Activated CD8-positive, alpha-beta memory T cell treated with anti-CD3 and anti-CD28 coated beads, Interleukin-2, amount 50 U/mL, for 48 hours (primary cell): ENCODE measurements around the gene RAPGEF5.

Source experiments
- DNase-seq: peaks from one replicate; pipeline ENCODE4 v3.0.0-alpha.2; 2020

Gene RAPGEF5

GRCh38 chr7:22300839-22301238 lies 56.1 kb downstream of the RAPGEF5 start:
- no peak for DNase-seq

- no peak for DNase-seq
Observed at GRCh38 chr7:22296916-22297315, 60.0 kb downstream of the RAPGEF5 start.

- no peak for DNase-seq
Observed at GRCh38 chr7:22296265-22296566, 60.7 kb downstream of the RAPGEF5 start.

GRCh38 chr7:22295402-22296264 lies 61.3 kb downstream of the RAPGEF5 start:
- no peak for DNase-seq

- DNase-seq: no peak
Observed at GRCh38 chr7:22292531-22292930, 64.4 kb downstream of the RAPGEF5 start.

GRCh38 chr7:22291977-22292376 lies 65.0 kb downstream of the RAPGEF5 start:
- no peak for DNase-seq

GRCh38 chr7:22288202-22288601 lies 68.8 kb downstream of the RAPGEF5 start:
- no peak for DNase-seq

- DNase-seq: no peak
Observed at GRCh38 chr7:22287412-22287811, 69.5 kb downstream of the RAPGEF5 start.

GRCh38 chr7:22286436-22286835 lies 70.5 kb downstream of the RAPGEF5 start:
- DNase-seq: no peak

- no peak for DNase-seq
Observed at GRCh38 chr7:22281481-22281880, 75.5 kb downstream of the RAPGEF5 start.

GRCh38 chr7:22280031-22280430 lies 76.9 kb downstream of the RAPGEF5 start:
- DNase-seq: no peak

GRCh38 chr7:22278660-22279059 lies 78.3 kb downstream of the RAPGEF5 start:
- no peak for DNase-seq

- DNase-seq: no peak
Observed at GRCh38 chr7:22277375-22277774, 79.6 kb downstream of the RAPGEF5 start.

- DNase-seq: no peak
Observed at GRCh38 chr7:22275661-22276060, 81.3 kb downstream of the RAPGEF5 start.

GRCh38 chr7:22271311-22271710 lies 85.6 kb downstream of the RAPGEF5 start:
- no peak for DNase-seq

- no peak for DNase-seq
Observed at GRCh38 chr7:22270371-22270770, 86.6 kb downstream of the RAPGEF5 start.

- DNase-seq: no peak
Observed at GRCh38 chr7:22269963-22270362, 87.0 kb downstream of the RAPGEF5 start.

GRCh38 chr7:22268884-22269421 lies 88.0 kb downstream of the RAPGEF5 start:
- DNase-seq: no peak

GRCh38 chr7:22267930-22268615 lies 88.9 kb downstream of the RAPGEF5 start:
- no peak for DNase-seq

- no peak for DNase-seq
Observed at GRCh38 chr7:22262538-22262937, 94.4 kb downstream of the RAPGEF5 start.

- DNase-seq: no peak
Observed at GRCh38 chr7:22256541-22257096, 100.3 kb downstream of the RAPGEF5 start.

GRCh38 chr7:22255834-22256233 lies 101.1 kb downstream of the RAPGEF5 start:
- DNase-seq: no peak

- no peak for DNase-seq
Observed at GRCh38 chr7:22255342-22255741, 101.6 kb downstream of the RAPGEF5 start.
